HepG2 (cell line): ENCODE data around the gene ITM2A. TPM values are rescaled to one million over a fixed set of nuclear protein-coding genes. Genes with fewer than 3 reads are reported as not detected.

Source experiments
- ATAC-seq: fragments of 200-7000 bp; cut with Tn5 transposase; 3 replicates; pipeline ENCODE4 v1.9.1; 2020; ENCODE audit warnings: mild to moderate bottlenecking, moderate library complexity
- BruUV-seq: library from RNA; stranded (reverse); fragments of 400-500 nt; replicated peaks from 2 replicates; lab custom pipeline; 2021; lab: Mats Ljungman, UMichigan
- CTCF ChIA-PET: fragments of 300-600 bp; formaldehyde crosslinking; extraction: SDS; loops from one replicate; lab custom pipeline; 2021; ENCODE audit warnings: low total read pairs, inconsistent platforms, low intra/inter-chr PET ratio; lab: Yijun Ruan, JAX
- POLR2A ChIA-PET: fragments of 350-600 bp; sonication (Branson Sonifier 250); formaldehyde crosslinking; loops from one replicate; lab custom pipeline; 2020; ENCODE audit warnings: antibody characterized with exemption, inconsistent platforms; lab: Yijun Ruan, JAX
- DNase-seq: peaks from one replicate; pipeline ENCODE4 v3.0.0-alpha.2; 2015; ENCODE audit warnings: low spot score
- FAIRE-seq: peaks from 3 replicates; lab custom pipeline; 2011; peaks lifted over from hg19 to GRCh38; lab: Jason Lieb, UNC
- H2AFZ ChIP-seq: one replicate; pipeline ENCODE4 v1.6.1; 2011; ENCODE audit warnings: low read length, inconsistent platforms
- H3K27ac ChIP-seq: fragments of 300-600 bp; 3 replicates; pipeline ENCODE4 v1.8.0; 2011; ENCODE audit warnings: mixed run types, mild to moderate bottlenecking, mixed read lengths, low read length, inconsistent platforms; ENCODE audit not compliant: insufficient read depth; ENCODE audit errors: extremely low read length
- H3K27me3 ChIP-seq, 2 experiments: fragments of 200-600 bp in 1 of 2; 2 replicates in 1 of 2; 3 replicates in 1 of 2; pipeline versions ENCODE4 v1.6.0 to v1.8.0; 2011; ENCODE audit warnings: low read length in 2 of 2, mild to moderate bottlenecking in 2 of 2, moderate library complexity in 2 of 2, inconsistent platforms in 1 of 2; ENCODE audit not compliant: insufficient read depth in 2 of 2, control insufficient read depth in 1 of 2
- H3K36me3 ChIP-seq, 2 experiments: fragments of 200-600 bp in 1 of 2; replicated peaks in 1 of 2; 2 replicates in 1 of 2; 3 replicates in 1 of 2; pipeline versions ENCODE4 v1.5.1 to v1.8.0; 2011; ENCODE audit warnings: low read length in 2 of 2, inconsistent platforms in 1 of 2; ENCODE audit not compliant: insufficient read depth in 2 of 2, control insufficient read depth in 1 of 2
- H3K4me1 ChIP-seq: 2 replicates; pipeline ENCODE4 v1.5.1; 2012; ENCODE audit warnings: low read length, inconsistent platforms; ENCODE audit not compliant: insufficient read depth
- H3K4me2 ChIP-seq: 2 replicates; pipeline ENCODE4 v1.6.0; 2011; ENCODE audit warnings: low read depth, low read length, inconsistent platforms
- H3K4me3 ChIP-seq, 3 experiments: fragments of 200-600 bp in 1 of 3; sonication (generic), shearing (Covaris generic) in 1 of 3; replicated peaks in 1 of 3; 2 replicates each; pipeline ENCODE4 v1.5.1; 2011 to 2016; ENCODE audit warnings: low read length in 3 of 3, inconsistent platforms in 2 of 3, low read depth in 2 of 3, mild to moderate bottlenecking in 2 of 3, control low read depth in 1 of 3, mixed read lengths in 1 of 3; ENCODE audit not compliant: insufficient read depth in 1 of 3
- H3K79me2 ChIP-seq: one replicate; pipeline ENCODE4 v1.6.1; 2011; ENCODE audit warnings: low read length, inconsistent platforms; ENCODE audit not compliant: insufficient read depth
- H3K9ac ChIP-seq: 2 replicates; pipeline ENCODE4 v1.6.0; 2011; ENCODE audit warnings: mild to moderate bottlenecking, low read depth, low read length, inconsistent platforms; ENCODE audit not compliant: insufficient read depth
- H3K9me3 ChIP-seq: 2 replicates; pipeline ENCODE4 v1.5.1; 2012; ENCODE audit warnings: mild to moderate bottlenecking, low read length
- H4K20me1 ChIP-seq: 2 replicates; pipeline ENCODE4 v1.6.0; 2011; ENCODE audit warnings: inconsistent platforms, mild to moderate bottlenecking, low read length, moderate library complexity; ENCODE audit not compliant: insufficient read depth
- ARID2 ChIP-seq: sonication (generic); formaldehyde crosslinking; IDR thresholded peaks from 2 replicates; pipeline ENCODE4 v1.8.1; 2022; ENCODE audit warnings: mild to moderate bottlenecking, missing genetic modification reagents, borderline replicate concordance
- CERS6 ChIP-seq: sonication (generic); formaldehyde crosslinking; IDR thresholded peaks from 2 replicates; pipeline ENCODE4 v1.5.0; 2020; ENCODE audit warnings: missing genetic modification reagents
- HMGA1 ChIP-seq: sonication (generic); formaldehyde crosslinking; conservative IDR thresholded peaks from 2 replicates; pipeline ENCODE4 v1.4.0; 2020; ENCODE audit warnings: missing genetic modification reagents
- IRF1 ChIP-seq: sonication (generic); formaldehyde crosslinking; IDR thresholded peaks from 2 replicates; pipeline ENCODE4 v1.4.0; 2020; ENCODE audit warnings: low read depth, mild to moderate bottlenecking, missing genetic modification reagents
- KAT2B ChIP-seq: fragments of 150-350 bp; IDR thresholded peaks from 2 replicates; pipeline ENCODE4 v1.6.1; 2014; ENCODE audit warnings: low read depth, low read length, borderline replicate concordance
- SRY ChIP-seq: sonication (generic); formaldehyde crosslinking; IDR thresholded peaks from 2 replicates; pipeline ENCODE4 v1.8.0; 2022; ENCODE audit warnings: mild to moderate bottlenecking, missing genetic modification reagents
- ZFP91 ChIP-seq: sonication (generic); formaldehyde crosslinking; IDR thresholded peaks from 2 replicates; pipeline ENCODE4 v1.9.0; 2022; ENCODE audit warnings: missing genetic modification reagents, mild to moderate bottlenecking, borderline replicate concordance
- ZNF512 ChIP-seq: sonication (generic); formaldehyde crosslinking; IDR thresholded peaks from 2 replicates; pipeline ENCODE4 v1.4.0; 2020; ENCODE audit warnings: mild to moderate bottlenecking, missing genetic modification reagents
- ZNF724P ChIP-seq: sonication (generic); formaldehyde crosslinking; IDR thresholded peaks from 2 replicates; pipeline ENCODE4 v1.8.0; 2022; ENCODE audit warnings: missing genetic modification reagents, borderline replicate concordance
- ZNF839 ChIP-seq: sonication (generic); formaldehyde crosslinking; IDR thresholded peaks from 2 replicates; pipeline ENCODE4 v1.4.0; 2020; ENCODE audit warnings: missing genetic modification reagents, mild to moderate bottlenecking, borderline replicate concordance
- WGBS: methylation state at CpG from one replicate; pipeline ENCODE4 v1.1.6; 2017; ENCODE audit warnings: low lambda C conversion rate; 5-methylcytosine and 5-hydroxymethylcytosine counted together
- in situ Hi-C: cut with HindIII; loops from 2 replicates; pipeline ENCODE4 v1.10.0; 2017; ENCODE audit warnings: low pct_unique_long_range_greater_than_20kb; ENCODE audit not compliant: extremely low pct_ligation_motif_present
- intact Hi-C: fragments of 100-400 bp; cut with micrococcal nuclease; formaldehyde crosslinking; loops from one replicate; pipeline ENCODE4 v1.10.0; 2022; ENCODE audit not compliant: unreplicated experiment
- polyA plus RNA-seq, 8 experiments: library from polyadenylated mRNA; depleted of rRNA in 3 of 8; stranded (reverse) in 7 of 8; unstranded in 1 of 8; fragments of >200 nt; fragmentation: Illumina TruSeq in 4 of 8; extraction: Trizol in 4 of 8; gene quantifications; 2 replicates each; pipeline versions ENCODE4 v1.2.1 to v1.2.3, GENCODE V29; 2011 to 2016; ENCODE audit warnings: low read depth in 4 of 8, missing spikeins in 1 of 8, mixed read lengths in 1 of 8; ENCODE audit not compliant: insufficient read depth in 1 of 8
- total RNA-seq, 5 experiments: library from RNA; depleted of rRNA; stranded (reverse); fragments of >200 nt; fragmentation: Illumina TruSeq; extraction: Trizol; gene quantifications; 2 replicates each; pipeline ENCODE4 v1.2.3, GENCODE V29; 2016; ENCODE audit warnings: low read depth in 1 of 5

Gene ITM2A
- total and polyA plus RNA-seq, 2 of the 13 experiments (the other 11 are each of a cell fraction or from before 2014, with no cell fraction given), result not detected

DNA sequence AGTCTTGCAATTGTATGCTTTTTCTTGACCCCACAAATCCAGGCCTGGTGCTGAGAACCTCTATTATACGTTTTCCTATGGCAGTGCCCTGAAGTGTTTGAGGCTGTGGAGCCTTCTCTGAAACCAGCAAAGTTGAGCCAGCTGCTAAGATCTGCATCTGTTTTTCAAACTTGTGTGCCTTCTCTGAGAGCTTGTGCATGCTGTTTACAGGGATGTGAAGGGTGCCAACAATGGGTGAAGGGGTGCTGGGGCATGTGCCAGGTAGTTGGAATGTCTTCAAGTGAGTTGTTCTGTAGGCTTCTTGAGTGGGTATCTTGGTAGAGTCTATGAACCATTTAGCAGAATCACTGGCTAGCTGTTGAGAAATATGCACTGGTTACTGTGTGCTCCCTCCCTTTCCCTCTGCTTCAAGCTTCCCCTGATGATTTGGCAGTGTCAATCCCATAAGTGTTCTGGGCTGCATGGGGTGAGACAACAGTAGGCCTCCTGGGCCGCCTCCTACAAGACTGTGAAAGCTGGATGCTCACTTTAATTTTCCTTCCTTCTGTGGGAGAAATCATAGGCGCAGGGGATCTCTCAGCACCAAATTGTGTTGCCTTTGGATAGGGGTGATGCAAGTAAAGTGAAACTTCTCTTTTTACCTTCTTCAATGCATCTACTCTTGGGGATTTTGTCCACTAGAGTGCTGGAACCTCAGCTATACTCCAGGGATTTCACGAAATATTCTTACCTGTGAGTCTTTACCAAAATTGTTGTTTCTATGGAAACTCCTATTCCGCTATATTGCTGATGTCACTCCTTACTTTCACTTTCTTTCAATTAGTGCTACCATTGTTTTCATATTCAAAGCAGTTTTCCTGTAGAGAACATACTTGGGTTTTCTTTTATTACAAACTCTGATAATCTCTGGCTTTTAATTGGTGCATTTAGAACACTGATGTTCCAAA, 30.0 kb downstream of the ITM2A start:
- in situ Hi-C loops, result no loop called here
- TF ChIP-seq HMGA1 (CRISPR knock-in tag), result no peak
- TF ChIP-seq ARID2 (CRISPR knock-in tag), result no peak
- CTCF ChIA-PET, result no interaction called here
- H3K4me3 ChIP-seq, result no peak overlapping the region
- DNase-seq (no peak), FAIRE-seq (no peak), ATAC-seq (no peak)
- no peaks in the 10 kb centered on the region for H3K4me1 ChIP-seq
- no peak overlapping the region for H2AFZ ChIP-seq
- no peaks in the 10 kb centered on the region for H3K9me3 ChIP-seq
- no peak overlapping the region for H3K27ac ChIP-seq
- H3K36me3 ChIP-seq, result no peaks in the 10 kb centered on the region
- no TSS peak for BruUV-seq
- H3K4me2 ChIP-seq, result no peak overlapping the region
- H3K79me2 ChIP-seq, result no peaks in the 10 kb centered on the region
- H3K9ac ChIP-seq, result no peak overlapping the region
- 0% methylated on average over 3 of the region's 5 CpGs for WGBS
- H3K27me3 ChIP-seq, result no peaks in the 10 kb centered on the region
- intact Hi-C loops, result no loop called here
- H4K20me1 ChIP-seq, result no peaks in the 10 kb centered on the region
- POLR2A ChIA-PET, result no interaction called here

- intact Hi-C loops, result no loop called here
- no peaks in the 10 kb centered on the region for H3K4me1 ChIP-seq
- no TSS peak for BruUV-seq
Measured at GRCh38 chrX:79330022-79330421, 37.1 kb downstream of the ITM2A start.

More at GRCh38 chrX:79330022-79330421, 37.1 kb downstream of the ITM2A start:
- TF ChIP-seq CERS6 (CRISPR knock-in tag) (no peak), KAT2B (no peak), IRF1 (CRISPR knock-in tag) (no peak), ZFP91 (no peak), SRY (no peak), ZNF724P (CRISPR knock-in tag) (no peak), ZNF839 (no peak), ZNF512 (CRISPR knock-in tag) (no peak)
- TF ChIP-seq, all 625 proteins: peak for 0
- Histone ChIP-seq H3K36me3 (no peaks in the 10 kb centered on the region), H3K4me3 (no peak overlapping the region), H3K79me2 (no peaks in the 10 kb centered on the region), H3K4me2 (no peak overlapping the region), H4K20me1 (no peaks in the 10 kb centered on the region), H3K9me3 (no peaks in the 10 kb centered on the region), H3K27ac (no peak overlapping the region), H3K27me3 (no peaks in the 10 kb centered on the region), H2AFZ (no peak overlapping the region), H3K9ac (no peak overlapping the region)
- DNase-seq (no peak), FAIRE-seq (no peak), ATAC-seq (no peak)
- in situ Hi-C loops, result no loop called here
- 0% methylated on average over 4 of the region's 4 CpGs for WGBS
- ChIA-PET CTCF (no interaction called here), POLR2A (no interaction called here)
